Tibial artery (tissue), 4 donors: ENCODE results near the gene ELOB.
A peak's percentile ranks its signal among the peaks of the same experiment; 100 is the strongest.

Source experiments
- DNase-seq, 2 donors: peaks; one replicate each; pipeline ENCODE4 v3.0.0-alpha.2; 2019
- H3K27ac ChIP-seq, 2 donors: fragments of 200-600 bp; sonication (generic) in 1 of 2; 1 replicate in 1 of 2; 2 replicates in 1 of 2; pipeline ENCODE4 v1.5.1; 2018 to 2019; ENCODE audit warnings: mild to moderate bottlenecking in 1 of 2
- H3K27me3 ChIP-seq, 2 donors: fragments of 200-600 bp; sonication (generic) in 1 of 2; one replicate each; pipeline versions ENCODE4 v1.5.1 to v1.6.0; 2016 to 2019
- H3K36me3 ChIP-seq, 3 donors: fragments of 200-600 bp; sonication (generic) in 2 of 3; one replicate each; pipeline ENCODE4 v1.5.1; 2016 to 2019; ENCODE audit warnings: mild to moderate bottlenecking in 2 of 3
- H3K4me1 ChIP-seq, 4 donors: fragments of 200-600 bp; sonication (generic) in 2 of 4; 1 replicate in 3 of 4; 2 replicates in 1 of 4; pipeline ENCODE4 v1.5.1; 2016 to 2019
- H3K4me3 ChIP-seq, 2 donors: fragments of 200-600 bp; sonication (generic) in 1 of 2; 1 replicate in 1 of 2; 2 replicates in 1 of 2; pipeline ENCODE4 v1.5.1; 2018 to 2019; ENCODE audit warnings: mild to moderate bottlenecking in 2 of 2
- H3K9me3 ChIP-seq, 3 donors: fragments of 200-600 bp; sonication (generic) in 1 of 3; one replicate each; pipeline ENCODE4 v1.5.1; 2016 to 2019
- intact Hi-C: fragments of 100-400 bp; cut with DNase I; formaldehyde crosslinking; loops from one replicate; pipeline ENCODE4 v1.15.0; 2023; ENCODE audit warnings: low total_unique reads
- TF ChIP-seq, protein P1 (sequence below), 2 experiments: fragments of 200-600 bp in 1 of 2; fragments of 450-650 bp in 1 of 2; IDR thresholded peaks; one replicate each; pipeline ENCODE4 v1.5.1; 2017 to 2019; ENCODE audit warnings: antibody characterized with exemption in 2 of 2, mild to moderate bottlenecking in 1 of 2, moderate library complexity in 1 of 2

ELOB gene

DNA sequence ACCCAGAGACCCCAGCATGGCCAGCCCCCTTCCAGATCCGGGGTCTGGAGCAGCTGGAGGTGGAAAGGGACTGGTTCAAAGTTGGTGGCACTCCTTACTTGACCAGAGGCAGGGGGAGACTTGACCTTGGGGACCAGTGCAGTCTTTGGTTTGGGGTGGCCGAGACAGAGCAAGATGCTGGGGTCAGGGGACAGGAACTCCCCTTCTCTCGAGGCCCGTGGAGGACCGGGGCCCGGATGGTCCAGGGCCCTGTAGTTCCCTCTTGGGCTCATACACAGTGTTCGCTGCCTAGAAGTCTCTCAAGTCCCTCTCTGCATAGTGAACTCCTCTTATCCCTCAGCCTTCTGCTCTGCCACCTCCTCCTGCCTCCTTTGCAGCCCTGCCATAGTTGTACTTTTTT lies 10.9 kb upstream of the ELOB start:
- no peaks in the 10 kb centered on the region for H3K9me3 ChIP-seq
- peaks cover 0 to 11% (median 7%) of the 10 kb centered on the region in 4 donors for H3K4me1 ChIP-seq
- H3K36me3 ChIP-seq: no peaks in the 10 kb centered on the region
- no peak overlapping the region for H3K4me3 ChIP-seq
- DNase-seq: no peak
- intact Hi-C loops: no loop called here
- TF ChIP-seq, protein P1, sequence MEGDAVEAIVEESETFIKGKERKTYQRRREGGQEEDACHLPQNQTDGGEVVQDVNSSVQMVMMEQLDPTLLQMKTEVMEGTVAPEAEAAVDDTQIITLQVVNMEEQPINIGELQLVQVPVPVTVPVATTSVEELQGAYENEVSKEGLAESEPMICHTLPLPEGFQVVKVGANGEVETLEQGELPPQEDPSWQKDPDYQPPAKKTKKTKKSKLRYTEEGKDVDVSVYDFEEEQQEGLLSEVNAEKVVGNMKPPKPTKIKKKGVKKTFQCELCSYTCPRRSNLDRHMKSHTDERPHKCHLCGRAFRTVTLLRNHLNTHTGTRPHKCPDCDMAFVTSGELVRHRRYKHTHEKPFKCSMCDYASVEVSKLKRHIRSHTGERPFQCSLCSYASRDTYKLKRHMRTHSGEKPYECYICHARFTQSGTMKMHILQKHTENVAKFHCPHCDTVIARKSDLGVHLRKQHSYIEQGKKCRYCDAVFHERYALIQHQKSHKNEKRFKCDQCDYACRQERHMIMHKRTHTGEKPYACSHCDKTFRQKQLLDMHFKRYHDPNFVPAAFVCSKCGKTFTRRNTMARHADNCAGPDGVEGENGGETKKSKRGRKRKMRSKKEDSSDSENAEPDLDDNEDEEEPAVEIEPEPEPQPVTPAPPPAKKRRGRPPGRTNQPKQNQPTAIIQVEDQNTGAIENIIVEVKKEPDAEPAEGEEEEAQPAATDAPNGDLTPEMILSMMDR (IDR thresholded peaks at IDR 0.05): no peak
- H3K27ac ChIP-seq: no peak overlapping the region
- peaks cover 0 to 83% of the 10 kb centered on the region in 2 donors for H3K27me3 ChIP-seq

DNA sequence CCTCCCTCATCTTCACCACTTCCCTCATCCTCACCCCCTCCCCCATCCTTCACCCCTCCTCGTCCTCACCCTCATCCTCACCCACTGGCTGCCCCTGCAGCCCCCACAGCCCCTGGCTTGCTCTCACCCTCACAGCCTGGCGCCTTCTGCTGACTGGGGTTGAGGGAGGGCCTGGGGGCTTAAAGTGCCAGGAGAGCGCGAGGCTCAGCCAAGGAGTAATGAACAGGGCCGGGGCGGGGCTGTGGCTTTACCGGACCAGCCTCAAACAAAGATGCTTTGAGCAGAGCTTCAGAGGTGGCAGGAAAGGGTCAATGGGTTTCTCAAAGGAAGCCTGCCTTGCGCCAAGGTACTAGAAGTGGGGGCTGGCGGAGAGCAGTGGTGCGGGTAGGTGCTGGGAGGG lies 10.3 kb upstream of the ELOB start, which contains the start of gene PRSS33:
TSS of gene PRSS33 (minus strand) at position 155 of the 400 bp plus-strand sequence. CDS start 1,013 bp downstream, outside the sequence.
- TF ChIP-seq, protein P1 (IDR thresholded peaks at IDR 0.05): no peak
- Histone ChIP-seq H3K27me3 (peaks cover 0 to 85% of the 10 kb centered on the region in 2 donors), H3K9me3 (no peaks in the 10 kb centered on the region), H3K36me3 (no peaks in the 10 kb centered on the region), H3K4me1 (peaks cover 0 to 11% (median 7%) of the 10 kb centered on the region in 4 donors), H3K27ac (no peak within 1 kb of the TSS), H3K4me3 (no peak within 1 kb of the TSS)
- intact Hi-C loops: no loop called here
- no peak for DNase-seq

DNA sequence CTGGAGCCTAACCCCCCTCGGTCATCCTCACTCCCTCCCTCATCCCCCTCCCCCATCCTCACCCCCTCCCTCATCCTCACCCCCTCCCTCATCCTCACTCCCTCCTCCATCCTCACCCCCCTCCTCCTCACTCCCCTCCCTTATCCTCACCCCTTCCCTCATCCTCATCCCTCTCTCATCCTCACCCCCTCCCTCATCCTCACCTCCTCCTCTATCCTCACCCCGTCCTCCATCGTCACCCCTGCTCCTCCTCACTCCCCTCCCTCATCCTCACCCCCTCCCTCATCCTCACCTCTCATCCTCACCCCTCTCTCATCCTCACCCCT lies 9.7 kb upstream of the ELOB start:
- peaks cover 0 to 80% of the 10 kb centered on the region in 2 donors for H3K27me3 ChIP-seq
- no peak overlapping the region for H3K4me3 ChIP-seq
- no peak for DNase-seq
- no peaks in the 10 kb centered on the region for H3K9me3 ChIP-seq
- H3K36me3 ChIP-seq: no peaks in the 10 kb centered on the region
- no peak overlapping the region for H3K27ac ChIP-seq
- H3K4me1 ChIP-seq: peaks cover 0 to 11% (median 7%) of the 10 kb centered on the region in 4 donors
- TF ChIP-seq, protein P1 (IDR thresholded peaks at IDR 0.05): no peak
- intact Hi-C loops: no loop called here

DNA sequence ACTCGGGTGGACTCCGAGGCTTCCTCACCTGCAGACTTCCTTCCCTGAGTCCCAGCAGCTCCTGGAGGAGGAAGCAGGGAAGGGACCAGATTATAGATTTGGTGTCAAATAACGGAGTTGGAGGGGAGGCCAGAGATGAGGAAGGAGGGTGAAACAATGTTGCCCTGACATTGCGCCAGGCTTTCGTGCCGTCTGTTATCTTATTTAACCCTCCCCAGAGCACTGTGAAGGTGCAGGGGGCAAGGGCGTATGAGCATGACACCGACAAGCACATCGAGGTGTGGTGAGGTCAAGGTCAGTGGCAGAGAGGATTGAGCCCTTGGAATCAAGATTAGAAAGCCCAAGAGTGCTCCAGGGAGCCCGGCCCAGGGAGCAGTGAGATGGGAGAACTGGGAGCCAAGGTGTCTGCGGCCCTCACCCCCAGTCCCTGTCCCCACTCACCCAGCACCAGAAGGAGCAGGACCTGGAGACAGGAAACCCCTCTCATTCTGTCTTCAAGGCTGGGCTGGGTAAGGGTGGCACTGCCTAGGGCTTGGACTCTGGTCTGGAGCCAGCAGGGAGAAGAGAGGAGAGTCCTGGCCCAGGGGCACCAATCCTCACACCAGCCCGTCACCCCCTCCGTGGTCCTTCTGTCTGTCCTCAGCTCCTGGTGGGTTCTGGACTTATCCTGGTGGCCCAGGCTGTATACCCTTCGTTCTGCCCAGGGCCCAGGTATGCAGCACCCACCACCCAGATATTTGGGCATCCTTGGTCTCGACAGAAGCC lies 9.2 kb upstream of the ELOB start:
- H3K36me3 ChIP-seq: no peaks in the 10 kb centered on the region
- intact Hi-C loops: no loop called here
- peaks cover 0 to 11% (median 7%) of the 10 kb centered on the region in 4 donors for H3K4me1 ChIP-seq
- H3K4me3 ChIP-seq: no peak overlapping the region
- no peaks in the 10 kb centered on the region for H3K9me3 ChIP-seq
- TF ChIP-seq, protein P1 (IDR thresholded peaks at IDR 0.05): no peak
- DNase-seq: no peak
- peaks cover 0 to 75% of the 10 kb centered on the region in 2 donors for H3K27me3 ChIP-seq
- H3K27ac ChIP-seq: no peak overlapping the region

DNA sequence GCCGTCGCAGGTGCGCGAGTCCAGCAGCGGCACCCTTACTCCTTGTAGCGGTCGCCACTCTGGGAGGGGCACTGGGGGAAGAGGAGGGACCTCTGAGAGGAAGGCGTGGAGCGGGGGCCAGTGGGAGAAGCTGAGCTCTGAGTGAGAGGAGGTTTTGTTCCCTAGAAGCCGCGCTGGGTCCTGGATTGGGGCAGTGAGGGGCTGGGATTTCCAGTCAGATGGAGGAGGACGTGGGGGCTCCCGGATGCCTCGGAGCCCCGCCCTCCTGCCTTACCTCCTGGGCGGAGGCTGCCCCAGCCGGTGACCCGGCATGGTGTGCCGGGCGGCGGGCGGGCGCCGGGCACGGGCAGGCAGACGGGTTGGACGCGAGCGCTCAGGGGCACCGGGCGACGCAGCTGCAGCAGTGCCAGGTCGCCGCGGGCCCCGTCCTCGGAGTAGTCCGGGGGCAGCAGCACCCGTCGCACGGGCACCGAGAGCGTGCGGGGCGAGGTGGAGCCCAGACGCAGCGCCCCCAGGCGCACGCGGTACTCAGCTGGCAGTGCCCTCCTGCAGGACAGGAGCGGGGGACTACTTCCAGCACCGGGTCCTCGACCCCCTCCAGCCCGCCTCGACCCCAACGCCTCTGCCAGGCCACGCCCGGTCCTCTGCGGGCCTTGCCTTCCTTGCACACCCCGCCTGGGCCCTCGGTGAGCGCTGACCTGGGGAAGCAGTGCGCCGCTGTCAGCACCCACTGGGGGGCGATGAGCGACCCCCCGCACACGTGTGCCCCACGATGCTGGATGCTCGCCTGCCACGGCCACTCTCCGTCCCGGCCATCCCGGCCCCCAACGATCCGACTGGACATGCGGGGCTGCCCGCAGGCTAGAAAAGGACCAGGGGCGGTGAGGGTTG lies 8.3 kb upstream of the ELOB start:
- no peak overlapping the region for H3K27ac ChIP-seq

More for the DNA sequence above, 8.3 kb upstream of the ELOB start:
- intact Hi-C loops: no loop called here
- H3K4me1 ChIP-seq: peaks cover 0 to 11% (median 7%) of the 10 kb centered on the region in 4 donors
- DNase-seq: no peak
- peaks cover 0 to 66% of the 10 kb centered on the region in 2 donors for H3K27me3 ChIP-seq
- no peaks in the 10 kb centered on the region for H3K36me3 ChIP-seq
- TF ChIP-seq, protein P1 (IDR thresholded peaks at IDR 0.05): no peak
- H3K4me3 ChIP-seq: peak overlapping the region in 1 of 2 donors; percentile 34
- H3K9me3 ChIP-seq: no peaks in the 10 kb centered on the region
